CD4-positive, alpha-beta T cell treated with Interleukin-17A for 4 hours (primary cell): ENCODE data around the gene CANX.
"Not testable (repeated sequence)": the region's sequence is repeated elsewhere in the genome, so short reads cannot be mapped to it uniquely, and the experiment has no call there.

Experiments used
- DNase-seq: peaks from one replicate; pipeline ENCODE4 v3.0.0-alpha.2; 2020; ENCODE audit warnings: mixed read lengths

CANX gene

GRCh38 chr5:179698935-179699615 lies at the start of gene CANX:
Gene CANX (plus strand): TSS chr5:179698967. CDS start chr5:179705682, 6,715 bp downstream.
- no peak for DNase-seq

GRCh38 chr5:179649166-179649703 lies 49.5 kb upstream of the CANX start:
- DNase-seq: not testable (repeated sequence)

- not testable (repeated sequence) for DNase-seq
These were observed 48.5 kb upstream of the CANX start for GRCh38 chr5:179650245-179650644.

GRCh38 chr5:179653135-179653534 lies 45.6 kb upstream of the CANX start:
- not testable (repeated sequence) for DNase-seq

- not testable (repeated sequence) for DNase-seq
These were observed 41.2 kb upstream of the CANX start for GRCh38 chr5:179657302-179658178.

- DNase-seq: not testable (repeated sequence)
These were observed 40.4 kb upstream of the CANX start for GRCh38 chr5:179658179-179658856.

GRCh38 chr5:179661647-179662046 lies 37.1 kb upstream of the CANX start:
- not testable (repeated sequence) for DNase-seq

GRCh38 chr5:179668391-179668790 lies 30.4 kb upstream of the CANX start:
- peak; percentile 53 for DNase-seq

- DNase-seq: peak; percentile 97
These were observed 20.3 kb upstream of the CANX start for GRCh38 chr5:179678223-179679013.

- DNase-seq: peak; percentile 77
These were observed 19.6 kb upstream of the CANX start for GRCh38 chr5:179679014-179679674.

GRCh38 chr5:179680014-179680779 lies 18.6 kb upstream of the CANX start:
- DNase-seq: no peak

- no peak for DNase-seq
These were observed 17.9 kb upstream of the CANX start, which contains the start of gene CBY3 for GRCh38 chr5:179680780-179681401. Gene CBY3 (minus strand): TSS chr5:179681034. CDS start chr5:179680918, 116 bp downstream.

GRCh38 chr5:179689212-179689611 lies 9.6 kb upstream of the CANX start:
- DNase-seq: not testable (repeated sequence)

- no peak for DNase-seq
These were observed 4.2 kb upstream of the CANX start for GRCh38 chr5:179694561-179694960.

- no peak for DNase-seq
These were observed 2.2 kb upstream of the CANX start for GRCh38 chr5:179696603-179697002.

GRCh38 chr5:179697108-179697507 lies 1.7 kb upstream of the CANX start:
- no peak for DNase-seq

GRCh38 chr5:179697543-179697942 lies 1.2 kb upstream of the CANX start:
- DNase-seq: not testable (repeated sequence)

GRCh38 chr5:179697993-179698934 lies 503 bp upstream of the CANX start:
- peak; percentile 98 for DNase-seq
